Omental fat pad (tissue), 4 donors: ENCODE measurements around the gene CENPB. TPM values are rescaled to one million over a fixed set of nuclear protein-coding genes. Genes with fewer than 3 reads are reported as not detected.

Source experiments
- total RNA-seq, 4 donors: library from RNA; depleted of rRNA; stranded (reverse); fragments of >200 nt; gene quantifications; one replicate each; pipeline ENCODE4 v1.1.0, GENCODE V29; 2016

CENPB gene
- total RNA-seq, 4 donors from 2014 or later = 52.2 to 98.4 (median 76.8) TPM

Other genes with a start within 250 kb of the CENPB start
- gene GFRA4, start 123.3 kb downstream of the CENPB start, total RNA-seq = not detected
- 10 to 100 TPM; 27.3 to 94.4 (median 51.9) TPM for gene ADAM33, start 104.7 kb downstream of the CENPB start, total RNA-seq
- gene SIGLEC1, start 74.1 kb downstream of the CENPB start, total RNA-seq = 10 to 100 TPM; 14.2 to 57.5 (median 27.5) TPM
- 10 to 100 TPM in 2 of 4 donors, 1 to 10 TPM in 2; 7.7 to 58.2 (median 19.3) TPM for gene HSPA12B, start 54.1 kb downstream of the CENPB start, total RNA-seq
- 10 to 100 TPM; 19.7 to 32.3 (median 30.3) TPM for gene ADISSP, start 19.0 kb downstream of the CENPB start, total RNA-seq
- gene SPEF1, start 5.3 kb downstream of the CENPB start, total RNA-seq = under 1 TPM in 1 of 4 donors, not detected in 3; 0.56 TPM
- 10 to 100 TPM; 11.7 to 44.3 (median 25.6) TPM for gene CDC25B, start 9.6 kb upstream of the CENPB start, total RNA-seq
- 10 to 100 TPM; 10.9 to 19.2 (median 11.4) TPM for gene AP5S1, start 33.8 kb upstream of the CENPB start, total RNA-seq
- gene MAVS, start 60.1 kb upstream of the CENPB start, total RNA-seq = 10 to 100 TPM; 21.8 to 37.8 (median 29.7) TPM
- 10 to 100 TPM; 32.8 to 45.0 (median 39.7) TPM for gene PANK2, start 102.6 kb upstream of the CENPB start, total RNA-seq
- gene RNF24, start 228.8 kb upstream of the CENPB start, total RNA-seq = 10 to 100 TPM; 23.6 to 44.1 (median 28.1) TPM